GM12878 (cell line): ENCODE data around the gene RAD9A. TPM values are rescaled to one million over a fixed set of nuclear protein-coding genes. Genes with fewer than 3 reads are reported as not detected.

Experiments used
- ATAC-seq: fragments of 200-7000 bp; cut with Tn5 transposase; 3 replicates; pipeline ENCODE4 v1.9.1; 2020; ENCODE audit warnings: mild to moderate bottlenecking, moderate library complexity
- BruUV-seq: library from RNA; stranded (reverse); fragments of 400-500 nt; replicated peaks from 2 replicates; lab custom pipeline; 2021; lab: Mats Ljungman, UMichigan
- CTCF ChIA-PET: fragments of 300-600 bp; sonication (Branson Sonifier 250); formaldehyde crosslinking; extraction: SDS; loops from one replicate; lab custom pipeline; 2021; ENCODE audit warnings: inconsistent platforms; lab: Yijun Ruan, JAX
- POLR2A ChIA-PET: fragments of 350-600 bp; formaldehyde crosslinking; extraction: SDS; loops from one replicate; lab custom pipeline; 2021; ENCODE audit warnings: inconsistent platforms; lab: Charles Lee
- RAD21 ChIA-PET: fragments of 300-600 bp; sonication (Branson Sonifier 250); formaldehyde crosslinking; loops from one replicate; lab custom pipeline; 2023; ENCODE audit warnings: antibody characterized with exemption; ENCODE audit not compliant: unreplicated experiment; lab: Charles Lee
- SMC1A ChIA-PET: fragments of 300-600 bp; sonication (Branson Sonifier 250); formaldehyde crosslinking; loops from one replicate; lab custom pipeline; 2023; ENCODE audit not compliant: unreplicated experiment, uncharacterized antibody; lab: Charles Lee
- DNase-seq: peaks from one replicate; pipeline ENCODE4 v3.0.0-alpha.2; 2011; ENCODE audit warnings: low read depth, low spot score
- FAIRE-seq: peaks from 3 replicates; lab custom pipeline; 2011; peaks lifted over from hg19 to GRCh38; lab: Jason Lieb, UNC
- H2AFZ ChIP-seq: 2 replicates; pipeline ENCODE4 v1.6.0; 2011; ENCODE audit warnings: low read depth, low read length, control low read depth; ENCODE audit not compliant: control insufficient read depth
- H3K27ac ChIP-seq: 2 replicates; pipeline ENCODE4 v1.5.1; 2011; ENCODE audit warnings: control low read depth; ENCODE audit not compliant: control insufficient read depth, insufficient read depth
- H3K27me3 ChIP-seq, 2 experiments: replicated peaks in 1 of 2; 2 replicates each; pipeline versions ENCODE4 v1.6.0 to v1.6.1; 2011; ENCODE audit warnings: low read length in 1 of 2; ENCODE audit not compliant: control insufficient read depth in 2 of 2, insufficient read depth in 2 of 2
- H3K36me3 ChIP-seq, 2 experiments: 2 replicates each; pipeline ENCODE4 v1.5.1; 2011; ENCODE audit warnings: low read length in 1 of 2; ENCODE audit not compliant: control insufficient read depth in 2 of 2, insufficient read depth in 2 of 2
- H3K4me1 ChIP-seq: 2 replicates; pipeline ENCODE4 v1.6.1; 2011; ENCODE audit warnings: mild to moderate bottlenecking, low read length, moderate library complexity, mixed read lengths; ENCODE audit not compliant: control insufficient read depth, insufficient read depth
- H3K4me2 ChIP-seq: 2 replicates; pipeline ENCODE4 v1.6.0; 2011; ENCODE audit warnings: control low read depth; ENCODE audit not compliant: control insufficient read depth, insufficient read depth
- H3K4me3 ChIP-seq: fragments of 200-600 bp; sonication (generic); 2 replicates; pipeline ENCODE4 v1.5.1; 2016
- H3K79me2 ChIP-seq: 2 replicates; pipeline ENCODE4 v1.6.0; 2011; ENCODE audit warnings: low read length; ENCODE audit not compliant: control insufficient read depth, insufficient read depth
- H3K9ac ChIP-seq: 2 replicates; pipeline ENCODE4 v1.8.0; 2011; ENCODE audit warnings: low read length, control low read depth, mixed read lengths; ENCODE audit not compliant: control insufficient read depth, insufficient read depth
- H3K9me3 ChIP-seq: replicated peaks from 3 replicates; pipeline ENCODE4 v1.5.1; 2011; ENCODE audit warnings: mild to moderate bottlenecking, low read length; ENCODE audit not compliant: control insufficient read depth, insufficient read depth
- H4K20me1 ChIP-seq: 2 replicates; pipeline ENCODE4 v1.6.0; 2011; ENCODE audit not compliant: control insufficient read depth, insufficient read depth
- IKZF1 ChIP-seq: fragments of 450-650 bp; conservative IDR thresholded peaks from 2 replicates; pipeline ENCODE4 v1.6.1; 2017; ENCODE audit warnings: antibody characterized with exemption, mild to moderate bottlenecking
- MEF2A ChIP-seq: IDR thresholded peaks from 2 replicates; pipeline ENCODE4 v1.6.1; 2011; ENCODE audit warnings: low read depth, mild to moderate bottlenecking, low read length, moderate library complexity; ENCODE audit not compliant: insufficient read depth
- SMC3 ChIP-seq: IDR thresholded peaks from 2 replicates; pipeline ENCODE4 v1.6.1; 2011; ENCODE audit warnings: low read length, improper control_type of control experiment, borderline replicate concordance
- ZBTB4 ChIP-seq: fragments of 450-650 bp; formaldehyde crosslinking; IDR thresholded peaks from 2 replicates; pipeline ENCODE4 v1.4.0; 2022; ENCODE audit warnings: mild to moderate bottlenecking, moderate library complexity
- WGBS: methylation state at CpG from one replicate; pipeline ENCODE4 v1.1.6; 2016; ENCODE audit warnings: low lambda C conversion rate; ENCODE audit not compliant: insufficient replicate concordance, insufficient coverage; ENCODE audit errors: missing lambda C conversion rate; 5-methylcytosine and 5-hydroxymethylcytosine counted together
- in situ Hi-C: fragments of 300-500 bp; cut with MboI; formaldehyde crosslinking; loops from 9 replicates; pipeline ENCODE4 v1.14.3; 2018; ENCODE audit warnings: mixed read lengths
- intact Hi-C: fragments of 100-400 bp; cut with micrococcal nuclease; formaldehyde crosslinking; loops from one replicate; pipeline ENCODE4 v1.14.2; 2022; ENCODE audit not compliant: unreplicated experiment
- polyA plus RNA-seq, 11 experiments: library from polyadenylated mRNA; depleted of rRNA in 4 of 11; unstranded in 6 of 11; stranded (reverse) in 5 of 11; fragments of >200 nt; fragmentation: Nextera tagmentation in 4 of 11; fragmentation: Illumina TruSeq in 1 of 11; extraction: Ambion mirVana in 4 of 11; extraction: Trizol in 1 of 11; gene quantifications; 1 replicate in 1 of 11; 2 replicates in 10 of 11; pipeline versions ENCODE4 v1.2.1 to v1.2.3, GENCODE V29; 2011 to 2016; ENCODE audit warnings: inconsistent platforms in 2 of 11, missing spikeins in 2 of 11, low read depth in 1 of 11
- total RNA-seq, 4 experiments: library from RNA; depleted of rRNA in 3 of 4; stranded (reverse); fragments of >200 nt in 3 of 4; fragmentation: Illumina TruSeq in 1 of 4; extraction: Trizol in 1 of 4; gene quantifications; 2 replicates each; pipeline versions ENCODE4 v1.2.1 to v1.2.3, GENCODE V29; 2013 to 2021
- TF ChIP-seq, protein P1 (sequence below), 3 experiments: IDR thresholded peaks in 2 of 3; conservative IDR thresholded peaks in 1 of 3; 2 replicates each; pipeline ENCODE4 v1.5.1; 2011; ENCODE audit warnings: low read depth in 3 of 3, low read length in 3 of 3, mild to moderate bottlenecking in 3 of 3, control low read depth in 2 of 3, moderate library complexity in 2 of 3, inconsistent platforms in 1 of 3, mixed read lengths in 1 of 3; ENCODE audit not compliant: control insufficient read depth in 2 of 3, insufficient read depth in 1 of 3; ENCODE audit errors: extremely low read depth in 1 of 3

The RAD9A gene
- total and polyA plus RNA-seq, 10 of the 15 experiments (the other 5 are each of a cell fraction or from before 2014, with no cell fraction given) = 1.1 to 36.2 (median 19.8) TPM

DNA sequence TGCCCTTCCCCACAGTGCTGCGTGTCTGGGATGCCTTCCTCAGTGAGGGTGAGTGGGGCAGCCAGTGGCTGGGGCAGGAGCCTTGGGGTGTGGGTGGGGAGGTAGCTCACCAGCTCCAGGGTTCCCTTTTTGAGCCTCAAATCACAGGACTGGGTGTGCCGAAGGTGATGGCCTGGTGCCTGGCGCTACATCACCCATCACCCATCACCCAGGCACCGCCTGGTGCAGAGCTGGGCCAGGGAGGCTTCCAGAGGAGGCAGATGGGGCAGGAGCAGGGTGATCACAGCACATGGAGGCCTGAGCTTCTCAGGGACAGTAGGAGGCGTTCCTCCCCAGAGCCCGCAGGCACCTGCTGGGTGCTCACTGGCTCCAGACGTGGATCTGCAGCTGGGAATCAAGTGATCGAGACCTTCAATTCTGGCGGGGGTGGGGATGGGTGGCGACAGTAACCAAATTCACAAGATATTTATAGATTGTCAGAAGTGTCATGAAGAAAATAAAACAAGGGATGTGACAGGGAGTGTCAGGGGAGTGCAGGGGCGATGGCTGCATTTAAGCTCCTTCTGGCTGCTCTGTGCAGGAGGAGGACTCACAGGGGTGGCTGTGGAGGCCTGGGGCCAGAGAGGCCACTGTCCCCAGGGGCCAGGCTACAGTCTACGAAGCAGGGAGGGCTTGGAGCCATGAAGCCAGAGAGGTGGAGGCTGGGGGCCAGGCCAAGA lies 15.3 kb downstream of the RAD9A start:
- FAIRE-seq (no peak), ATAC-seq (no peak), DNase-seq (no peak)
- TF ChIP-seq, protein P1, sequence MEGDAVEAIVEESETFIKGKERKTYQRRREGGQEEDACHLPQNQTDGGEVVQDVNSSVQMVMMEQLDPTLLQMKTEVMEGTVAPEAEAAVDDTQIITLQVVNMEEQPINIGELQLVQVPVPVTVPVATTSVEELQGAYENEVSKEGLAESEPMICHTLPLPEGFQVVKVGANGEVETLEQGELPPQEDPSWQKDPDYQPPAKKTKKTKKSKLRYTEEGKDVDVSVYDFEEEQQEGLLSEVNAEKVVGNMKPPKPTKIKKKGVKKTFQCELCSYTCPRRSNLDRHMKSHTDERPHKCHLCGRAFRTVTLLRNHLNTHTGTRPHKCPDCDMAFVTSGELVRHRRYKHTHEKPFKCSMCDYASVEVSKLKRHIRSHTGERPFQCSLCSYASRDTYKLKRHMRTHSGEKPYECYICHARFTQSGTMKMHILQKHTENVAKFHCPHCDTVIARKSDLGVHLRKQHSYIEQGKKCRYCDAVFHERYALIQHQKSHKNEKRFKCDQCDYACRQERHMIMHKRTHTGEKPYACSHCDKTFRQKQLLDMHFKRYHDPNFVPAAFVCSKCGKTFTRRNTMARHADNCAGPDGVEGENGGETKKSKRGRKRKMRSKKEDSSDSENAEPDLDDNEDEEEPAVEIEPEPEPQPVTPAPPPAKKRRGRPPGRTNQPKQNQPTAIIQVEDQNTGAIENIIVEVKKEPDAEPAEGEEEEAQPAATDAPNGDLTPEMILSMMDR (IDR thresholded peaks at IDR 0.05 in 2 of 3, conservative IDR thresholded peaks at IDR 0.05 in 1 of 3; ENCODE audit: control insufficient read depth in 2 of 3, extremely low read depth in 1 of 3, insufficient read depth in 1 of 3, low read depth in 3 of 3, low read length in 3 of 3) = peak in 2 of 3 experiments; percentile 25 to 48; a peak in 3 of 6 replicates
- peak; percentile 28; the same call in 1 of the 2 replicates for TF ChIP-seq IKZF1
- TF ChIP-seq ZBTB4 (CRISPR knock-in tag) = no peak
- no peak for TF ChIP-seq MEF2A
- TF ChIP-seq SMC3 = no peak
- in situ Hi-C loops (no loop called here), intact Hi-C loops (no loop called here)
- ChIA-PET POLR2A (interaction anchor here (0.7 to 3.0 kb wide), 7 partner anchors 11 to 77 kb away, joined by 3 to 12 read pairs (median 4); partner anchors contain the start of genes PTPRCAP, RPS6KB2 and TMEM134), RAD21 (interaction anchor here (0.9 to 2.6 kb wide), 6 partner anchors 15 to 63 kb away, joined by 4 to 18 read pairs (median 5); partner anchors contain the start of genes PTPRCAP and RAD9A), SMC1A (interaction anchor here (0.7 to 3.1 kb wide), 7 partner anchors 13 to 99 kb away, joined by 3 to 11 read pairs (median 3); partner anchors contain the start of genes PTPRCAP and TMEM134), CTCF (interaction anchor here (0.8 to 1.9 kb wide), 4 partner anchors 13 to 62 kb away, joined by 3 to 7 read pairs (median 4); partner anchors contain the start of gene TMEM134)
- WGBS = 21% methylated on average over 12 of the region's 12 CpGs
- Histone ChIP-seq H3K36me3 (no peaks in the 10 kb centered on the region), H4K20me1 (no peaks in the 10 kb centered on the region), H3K4me3 (0 out of 2 replicates have a peak overlapping the region, but pooled peaks have one; percentile 30), H3K79me2 (peaks cover 33% of the 10 kb centered on the region), H3K9me3 (no peaks in the 10 kb centered on the region; the same call in 2 of the 3 replicates), H3K27ac (peak overlapping the region; percentile 6; the same call in 1 of the 2 replicates), H3K9ac (no peak overlapping the region), H2AFZ (no peak overlapping the region), H3K4me2 (peak overlapping the region; percentile 31), H3K4me1 (peaks cover 71% of the 10 kb centered on the region), H3K27me3 (no peaks in the 10 kb centered on the region)
- no TSS peak for BruUV-seq
